CD4-positive, alpha-beta memory T cell (primary cell): ENCODE measurements around the gene GPR141. TPM values are rescaled to one million over a fixed set of nuclear protein-coding genes. Genes with fewer than 3 reads are reported as not detected.

Experiments
- CTCF ChIA-PET: fragments of 350-600 bp; sonication (Branson Sonifier 250); formaldehyde crosslinking; loops from one replicate; lab custom pipeline; 2021; ENCODE audit warnings: inconsistent platforms; ENCODE audit not compliant: partially characterized antibody; lab: Charles Lee
- POLR2A ChIA-PET: fragments of 350-600 bp; sonication (Branson Sonifier 250); formaldehyde crosslinking; loops from one replicate; lab custom pipeline; 2021; ENCODE audit not compliant: partially characterized antibody; lab: Charles Lee
- DNase-seq, 5 donors: peaks; one replicate each; pipeline versions ENCODE4 v3.0.0 to v3.0.0-alpha.2; 2020 to 2022; ENCODE audit warnings: mixed read lengths in 1 of 5
- H3K27ac ChIP-seq: one replicate; pipeline ENCODE4 v1.7.0; 2013; ENCODE audit warnings: low read depth, low read length
- H3K27me3 ChIP-seq: 2 replicates; pipeline ENCODE4 v1.7.0; 2013; ENCODE audit warnings: mild to moderate bottlenecking, low read length, moderate library complexity; ENCODE audit not compliant: insufficient read depth
- H3K36me3 ChIP-seq: 2 replicates; pipeline ENCODE4 v1.7.0; 2013; ENCODE audit warnings: mild to moderate bottlenecking, low read length, moderate library complexity; ENCODE audit not compliant: insufficient read depth
- H3K4me1 ChIP-seq: 2 replicates; pipeline ENCODE4 v1.7.0; 2013; ENCODE audit warnings: mild to moderate bottlenecking, low read length, moderate library complexity; ENCODE audit not compliant: insufficient read depth
- H3K4me3 ChIP-seq, 2 donors: one replicate each; pipeline ENCODE4 v1.7.0; 2013; ENCODE audit warnings: low read length in 2 of 2, mild to moderate bottlenecking in 1 of 2
- H3K9me3 ChIP-seq, 2 donors: one replicate each; pipeline ENCODE4 v1.7.0; 2013; ENCODE audit warnings: low read length in 2 of 2, control low read depth in 1 of 2; ENCODE audit not compliant: control insufficient read depth in 1 of 2
- H3K27ac Mint-ChIP-seq, 7 donors: one replicate each; pipeline ENCODE4 v1.8.0; 2020 to 2021; ENCODE audit warnings: mixed read lengths in 7 of 7, mild to moderate bottlenecking in 6 of 7, inconsistent platforms in 3 of 7, moderate library complexity in 3 of 7
- H3K27me3 Mint-ChIP-seq, 2 donors: one replicate each; pipeline ENCODE4 v1.8.0; 2020 to 2021; ENCODE audit warnings: mixed read lengths in 2 of 2
- H3K36me3 Mint-ChIP-seq, 2 donors: one replicate each; pipeline ENCODE4 v1.8.0; 2020 to 2021; ENCODE audit warnings: mixed read lengths in 2 of 2, inconsistent platforms in 1 of 2, mild to moderate bottlenecking in 1 of 2
- H3K4me1 Mint-ChIP-seq, 4 donors: one replicate each; pipeline ENCODE4 v1.8.0; 2020 to 2021; ENCODE audit warnings: mixed read lengths in 4 of 4, mild to moderate bottlenecking in 1 of 4
- H3K4me3 Mint-ChIP-seq, 8 donors: one replicate each; pipeline ENCODE4 v1.8.0; 2020 to 2021; ENCODE audit warnings: mixed read lengths in 8 of 8, mild to moderate bottlenecking in 7 of 8, moderate library complexity in 6 of 8, inconsistent platforms in 3 of 8
- H3K9me3 Mint-ChIP-seq, 8 donors: one replicate each; pipeline ENCODE4 v1.8.0; 2020 to 2021; ENCODE audit warnings: mixed read lengths in 8 of 8, mild to moderate bottlenecking in 5 of 8, inconsistent platforms in 3 of 8, moderate library complexity in 1 of 8
- intact Hi-C: fragments of 100-400 bp; cut with micrococcal nuclease; formaldehyde crosslinking; loops from one replicate; pipeline ENCODE4 v1.15.1; 2023
- polyA plus RNA-seq, 2 donors: library from polyadenylated mRNA; unstranded; fragments of 300-500 nt; fragmentation: Illumina TruSeq; gene quantifications; one replicate each; pipeline ENCODE4 v1.2.3, GENCODE V29; 2021
- total RNA-seq, 2 experiments: library from RNA; stranded (reverse); gene quantifications; one replicate each; pipeline ENCODE4 v1.2.3, GENCODE V29; 2021

GPR141 gene
- total and polyA plus RNA-seq, 4 experiments from 2014 or later = not detected

DNA sequence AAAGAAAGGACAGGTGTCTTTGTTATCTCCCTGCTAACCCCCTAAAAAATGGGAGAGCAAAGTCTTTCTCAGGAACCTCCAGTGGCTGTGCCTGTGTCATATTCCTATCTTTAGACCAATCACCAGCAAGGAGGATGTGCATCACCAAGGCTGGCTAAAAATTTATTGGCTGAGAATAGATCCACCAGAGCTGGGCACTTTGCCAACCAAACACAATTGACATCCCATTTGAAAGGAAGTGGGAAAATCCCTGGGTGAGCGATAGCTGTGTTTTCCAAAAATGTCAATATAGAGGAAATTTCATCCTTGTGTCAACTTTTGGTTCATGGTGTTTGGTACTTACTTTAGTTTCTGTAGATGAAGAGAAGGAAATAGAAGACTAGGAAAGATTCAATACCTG is 13.1 kb upstream of the GPR141 start:
- Histone ChIP-seq H3K27ac (no peak overlapping the region), H3K36me3 (no peaks in the 10 kb centered on the region), H3K4me3 (no peak overlapping the region), H3K9me3 (no peaks in the 10 kb centered on the region), H3K4me1 (no peaks in the 10 kb centered on the region), H3K27me3 (no peaks in the 10 kb centered on the region)
- H3K27me3 Mint-ChIP-seq = no peaks in the 10 kb centered on the region
- intact Hi-C loops = no loop called here
- H3K4me1 Mint-ChIP-seq = no peaks in the 10 kb centered on the region
- no peak for DNase-seq
- H3K27ac Mint-ChIP-seq = no peak overlapping the region
- ChIA-PET CTCF (no interaction called here), POLR2A (no interaction called here)
- no peak overlapping the region for H3K4me3 Mint-ChIP-seq
- H3K9me3 Mint-ChIP-seq = no peaks in the 10 kb centered on the region
- no peaks in the 10 kb centered on the region for H3K36me3 Mint-ChIP-seq

GRCh38 chr7:37671876-37672275 is 11.7 kb upstream of the GPR141 start:
- H3K27ac ChIP-seq = no peak overlapping the region

GRCh38 chr7:37672926-37673325 is 10.6 kb upstream of the GPR141 start:
- Histone ChIP-seq H3K4me3 (no peak overlapping the region), H3K27me3 (no peaks in the 10 kb centered on the region), H3K36me3 (no peaks in the 10 kb centered on the region), H3K9me3 (no peaks in the 10 kb centered on the region), H3K4me1 (no peaks in the 10 kb centered on the region), H3K27ac (no peak overlapping the region)
- ChIA-PET CTCF (no interaction called here), POLR2A (no interaction called here)
- Mint-ChIP-seq H3K27me3 (peaks cover 0 to 2% of the 10 kb centered on the region in 2 donors), H3K4me3 (no peak overlapping the region), H3K27ac (no peak overlapping the region), H3K4me1 (no peaks in the 10 kb centered on the region), H3K9me3 (peaks cover 0 to 2% (median 0%) of the 10 kb centered on the region in 8 donors), H3K36me3 (no peaks in the 10 kb centered on the region)
- DNase-seq = no peak
- intact Hi-C loops = no loop called here

More at GRCh38 chr7:37671876-37672275, 11.7 kb upstream of the GPR141 start:
- no peaks in the 10 kb centered on the region for H3K4me1 ChIP-seq
- CTCF ChIA-PET = no interaction called here
- no peaks in the 10 kb centered on the region for H3K27me3 ChIP-seq
- Mint-ChIP-seq H3K27me3 (peaks cover 0 to 1% of the 10 kb centered on the region in 2 donors), H3K4me3 (no peak overlapping the region), H3K36me3 (no peaks in the 10 kb centered on the region), H3K27ac (no peak overlapping the region), H3K9me3 (peaks cover 0 to 1% (median 0%) of the 10 kb centered on the region in 8 donors), H3K4me1 (no peaks in the 10 kb centered on the region)
- POLR2A ChIA-PET = no interaction called here
- intact Hi-C loops = no loop called here
- no peaks in the 10 kb centered on the region for H3K9me3 ChIP-seq
- H3K36me3 ChIP-seq = no peaks in the 10 kb centered on the region
- no peak for DNase-seq
- no peak overlapping the region for H3K4me3 ChIP-seq

DNA sequence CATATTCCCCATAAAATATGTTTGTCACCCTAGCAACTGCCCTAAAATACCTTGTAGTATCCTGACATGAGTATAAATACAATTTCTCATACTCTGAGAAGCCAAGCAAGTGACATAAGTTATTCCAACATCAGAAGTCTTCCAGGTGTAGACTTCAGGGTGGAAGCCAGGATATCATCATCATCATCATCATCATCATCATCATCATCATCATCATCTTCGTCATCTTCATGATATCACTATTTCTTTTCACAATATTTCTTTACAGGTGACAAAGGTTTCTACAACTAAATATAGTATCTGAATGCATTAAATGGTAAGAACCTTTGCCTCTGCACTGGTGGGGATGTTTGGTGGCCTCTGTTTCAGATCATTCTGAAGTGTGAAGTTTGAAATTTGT is 10.0 kb upstream of the GPR141 start:
- intact Hi-C loops = no loop called here
- no peaks in the 10 kb centered on the region for H3K27me3 ChIP-seq
- no peak overlapping the region for H3K4me3 ChIP-seq
- DNase-seq = no peak
- no peak overlapping the region for H3K27ac ChIP-seq
- Mint-ChIP-seq H3K27me3 (peaks cover 0 to 2% of the 10 kb centered on the region in 2 donors), H3K4me1 (no peaks in the 10 kb centered on the region), H3K27ac (no peak overlapping the region), H3K36me3 (no peaks in the 10 kb centered on the region), H3K4me3 (no peak overlapping the region), H3K9me3 (peaks cover 0 to 2% (median 0%) of the 10 kb centered on the region in 8 donors)
- no peaks in the 10 kb centered on the region for H3K36me3 ChIP-seq
- H3K4me1 ChIP-seq = no peaks in the 10 kb centered on the region
- POLR2A ChIA-PET = no interaction called here
- no peaks in the 10 kb centered on the region for H3K9me3 ChIP-seq
- CTCF ChIA-PET = no interaction called here

DNA sequence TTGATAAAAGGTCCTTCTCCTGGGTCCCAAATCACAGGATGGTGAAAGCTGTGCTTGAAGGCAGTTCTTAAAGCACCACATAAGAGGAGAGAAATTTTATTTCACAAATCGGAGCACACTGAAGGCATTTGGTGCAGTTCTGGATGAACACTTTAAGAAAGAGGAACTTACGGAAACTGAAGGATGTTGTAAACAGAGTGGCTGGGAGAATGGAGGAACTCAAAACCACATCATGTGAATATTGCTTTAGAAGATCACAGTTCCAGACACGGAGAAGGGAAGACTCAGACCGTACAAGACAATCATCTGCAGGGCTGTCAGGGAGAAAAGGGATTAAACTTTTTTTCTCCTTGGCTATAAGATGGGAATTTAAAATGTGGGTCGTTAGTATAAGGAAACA is 9.0 kb upstream of the GPR141 start:
- no peak for DNase-seq
- Histone ChIP-seq H3K36me3 (no peaks in the 10 kb centered on the region), H3K4me3 (no peak overlapping the region), H3K27me3 (no peaks in the 10 kb centered on the region), H3K4me1 (no peaks in the 10 kb centered on the region), H3K9me3 (no peaks in the 10 kb centered on the region), H3K27ac (no peak overlapping the region)
- no peaks in the 10 kb centered on the region for H3K4me1 Mint-ChIP-seq
- ChIA-PET CTCF (no interaction called here), POLR2A (no interaction called here)
- peaks cover 0 to 2% of the 10 kb centered on the region in 2 donors for H3K27me3 Mint-ChIP-seq
- H3K9me3 Mint-ChIP-seq = peaks cover 0 to 2% (median 0%) of the 10 kb centered on the region in 8 donors
- intact Hi-C loops = no loop called here
- H3K4me3 Mint-ChIP-seq = no peak overlapping the region
- H3K27ac Mint-ChIP-seq = no peak overlapping the region
- H3K36me3 Mint-ChIP-seq = no peaks in the 10 kb centered on the region

- H3K4me3 ChIP-seq = no peak overlapping the region
- H3K27ac ChIP-seq = no peak overlapping the region
Measured at GRCh38 chr7:37675749-37676148, 7.8 kb upstream of the GPR141 start.

DNA sequence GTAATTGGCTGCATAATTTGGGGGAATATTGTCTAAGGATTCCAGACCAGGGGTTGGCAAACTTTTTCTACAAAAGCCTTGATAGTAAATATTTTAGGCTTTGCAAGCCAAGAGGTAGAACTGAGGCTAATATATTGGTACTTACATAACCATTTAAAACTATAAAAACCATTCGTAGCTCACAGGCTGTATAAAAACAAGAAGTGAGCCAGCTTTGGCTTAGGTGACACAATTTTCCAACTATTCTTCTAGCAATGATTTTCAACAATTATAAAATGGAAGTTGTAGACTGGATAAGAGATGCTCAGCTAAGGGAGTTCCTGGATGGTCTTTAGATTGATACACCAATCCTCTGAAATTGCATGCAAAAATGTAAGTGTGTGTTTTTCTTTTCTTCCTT is 1.4 kb downstream of the GPR141 start:
- Mint-ChIP-seq H3K4me3 (no peak overlapping the region), H3K4me1 (peaks cover 0 to 3% (median 0%) of the 10 kb centered on the region in 4 donors), H3K9me3 (peaks cover 0 to 2% (median 0%) of the 10 kb centered on the region in 8 donors), H3K36me3 (no peaks in the 10 kb centered on the region), H3K27me3 (peaks cover 5 to 10% of the 10 kb centered on the region in 2 donors), H3K27ac (no peak overlapping the region)
- H3K36me3 ChIP-seq = no peaks in the 10 kb centered on the region
- intact Hi-C loops = no loop called here
- no peak for DNase-seq
- no peaks in the 10 kb centered on the region for H3K9me3 ChIP-seq
- POLR2A ChIA-PET = no interaction called here
- no peaks in the 10 kb centered on the region for H3K4me1 ChIP-seq
- no peak overlapping the region for H3K4me3 ChIP-seq
- H3K27me3 ChIP-seq = no peaks in the 10 kb centered on the region
- no peak overlapping the region for H3K27ac ChIP-seq
- CTCF ChIA-PET = interaction anchor here (0.6 kb wide), 1 partner anchor 450 kb away, joined by 3 read pairs; no protein-coding TSS in a partner anchor

More at GRCh38 chr7:37675749-37676148, 7.8 kb upstream of the GPR141 start:
- Histone ChIP-seq H3K4me1 (no peaks in the 10 kb centered on the region), H3K27me3 (no peaks in the 10 kb centered on the region), H3K36me3 (no peaks in the 10 kb centered on the region), H3K9me3 (no peaks in the 10 kb centered on the region)
- H3K27ac Mint-ChIP-seq = no peak overlapping the region
- peaks cover 0 to 5% of the 10 kb centered on the region in 2 donors for H3K27me3 Mint-ChIP-seq
- intact Hi-C loops = no loop called here
- H3K4me1 Mint-ChIP-seq = no peaks in the 10 kb centered on the region
- CTCF ChIA-PET = no interaction called here
- H3K9me3 Mint-ChIP-seq = peaks cover 0 to 2% (median 0%) of the 10 kb centered on the region in 8 donors
- POLR2A ChIA-PET = no interaction called here
- no peaks in the 10 kb centered on the region for H3K36me3 Mint-ChIP-seq
- no peak overlapping the region for H3K4me3 Mint-ChIP-seq
- no peak for DNase-seq
